Measurements from ENCODE around the gene PRKAR2A. TPM values are rescaled to one million over a fixed set of nuclear protein-coding genes. Genes with fewer than 3 reads are reported as not detected.
"Not testable (repeated sequence)": the region's sequence is repeated elsewhere in the genome, so short reads cannot be mapped to it uniquely, and the experiment has no call there.

Gene PRKAR2A
- total RNA-seq, 1 donor from 2014 or later, result 148 TPM

GRCh38 chr3:48845170-48845569 lies 2.5 kb downstream of the PRKAR2A start:
- Histone ChIP-seq H3K27ac (peak overlapping the region in 1 of 2 donors; percentile 24), H3K4me1 (peaks cover 3 to 16% of the 10 kb centered on the region in 2 donors), H3K4me3 (peak overlapping the region; percentile 60 to 73), H3K36me3 (no peaks in the 10 kb centered on the region), H3K9me3 (no peaks in the 10 kb centered on the region), H3K27me3 (no peaks in the 10 kb centered on the region)
- intact Hi-C loops (cut with DNase I), result loop anchor here (5.0 kb wide), 3 partner anchors 33 to 53 kb away; partner anchors contain the start of gene SLC25A20
- TF ChIP-seq, protein P1, sequence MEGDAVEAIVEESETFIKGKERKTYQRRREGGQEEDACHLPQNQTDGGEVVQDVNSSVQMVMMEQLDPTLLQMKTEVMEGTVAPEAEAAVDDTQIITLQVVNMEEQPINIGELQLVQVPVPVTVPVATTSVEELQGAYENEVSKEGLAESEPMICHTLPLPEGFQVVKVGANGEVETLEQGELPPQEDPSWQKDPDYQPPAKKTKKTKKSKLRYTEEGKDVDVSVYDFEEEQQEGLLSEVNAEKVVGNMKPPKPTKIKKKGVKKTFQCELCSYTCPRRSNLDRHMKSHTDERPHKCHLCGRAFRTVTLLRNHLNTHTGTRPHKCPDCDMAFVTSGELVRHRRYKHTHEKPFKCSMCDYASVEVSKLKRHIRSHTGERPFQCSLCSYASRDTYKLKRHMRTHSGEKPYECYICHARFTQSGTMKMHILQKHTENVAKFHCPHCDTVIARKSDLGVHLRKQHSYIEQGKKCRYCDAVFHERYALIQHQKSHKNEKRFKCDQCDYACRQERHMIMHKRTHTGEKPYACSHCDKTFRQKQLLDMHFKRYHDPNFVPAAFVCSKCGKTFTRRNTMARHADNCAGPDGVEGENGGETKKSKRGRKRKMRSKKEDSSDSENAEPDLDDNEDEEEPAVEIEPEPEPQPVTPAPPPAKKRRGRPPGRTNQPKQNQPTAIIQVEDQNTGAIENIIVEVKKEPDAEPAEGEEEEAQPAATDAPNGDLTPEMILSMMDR (IDR thresholded peaks at IDR 0.05), result no peak
- no peak for DNase-seq (ENCODE audit: low spot score in 2 of 2)

DNA sequence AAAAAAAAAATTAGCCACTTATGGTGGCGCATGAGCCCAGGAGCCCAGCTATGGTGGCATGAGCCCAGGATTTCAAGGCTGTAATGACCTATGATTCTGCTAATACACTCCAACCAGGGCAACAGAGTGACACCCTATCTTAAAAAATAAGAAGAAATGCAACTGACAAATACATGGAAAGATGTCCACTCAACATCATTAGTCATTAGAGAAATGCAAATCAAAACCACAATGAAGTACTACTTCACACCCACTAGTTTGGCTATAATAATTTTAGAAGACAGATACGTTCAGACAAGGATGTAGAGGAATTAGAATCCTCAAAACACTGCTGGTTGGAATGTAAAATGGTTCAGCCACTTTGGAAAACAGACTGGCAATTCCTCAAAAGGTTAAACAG lies 10.5 kb downstream of the PRKAR2A start:
- Histone ChIP-seq H3K36me3 (no peaks in the 10 kb centered on the region), H3K27ac (peak overlapping the region; percentile 59 to 63), H3K9me3 (no peaks in the 10 kb centered on the region), H3K4me3 (no peak overlapping the region), H3K4me1 (peaks cover 5 to 35% of the 10 kb centered on the region in 2 donors), H3K27me3 (no peaks in the 10 kb centered on the region)
- no peak for DNase-seq (ENCODE audit: low spot score in 2 of 2)
- intact Hi-C loops (cut with DNase I), result no loop called here
- TF ChIP-seq, protein P1 (IDR thresholded peaks at IDR 0.05), result no peak

DNA sequence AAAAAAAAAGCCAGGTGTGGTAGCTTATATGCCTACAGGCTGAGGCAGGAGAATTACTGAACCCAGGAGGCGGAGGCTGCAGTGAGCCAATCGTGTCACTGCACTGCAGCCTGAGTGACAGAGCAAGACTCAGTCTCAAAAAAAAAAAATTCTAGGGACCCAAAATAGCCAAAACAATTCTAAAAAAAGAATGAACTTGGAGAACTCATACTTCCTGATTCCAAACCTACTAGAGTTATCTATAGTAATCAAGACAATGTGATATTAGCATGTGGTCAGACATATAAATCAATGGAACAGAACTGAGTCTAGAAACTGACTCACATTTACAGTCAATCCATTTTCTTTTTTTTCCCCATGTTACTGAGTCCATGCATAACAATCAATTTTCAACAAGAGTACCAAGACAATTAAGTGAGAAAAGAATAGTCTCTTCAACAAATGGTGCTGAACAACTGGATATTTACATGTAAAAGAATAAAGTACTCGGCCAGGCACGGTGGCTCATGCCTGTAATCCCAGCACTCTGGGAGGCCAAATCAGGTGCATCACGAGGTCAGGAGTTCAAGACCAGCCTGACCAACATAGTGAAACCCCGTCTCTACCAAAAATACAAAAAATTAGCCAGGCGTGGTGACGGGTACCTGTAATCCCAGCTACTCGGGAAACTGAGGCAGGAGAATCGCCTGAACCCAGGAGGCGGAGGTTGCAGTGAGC lies 11.9 kb downstream of the PRKAR2A start:
- TF ChIP-seq, protein P1 (IDR thresholded peaks at IDR 0.05), result no peak
- Histone ChIP-seq H3K4me3 (no peak overlapping the region), H3K36me3 (no peaks in the 10 kb centered on the region), H3K9me3 (no peaks in the 10 kb centered on the region), H3K4me1 (peaks cover 5 to 42% of the 10 kb centered on the region in 2 donors), H3K27me3 (no peaks in the 10 kb centered on the region), H3K27ac (peak overlapping the region; percentile 63 to 67)
- DNase-seq (ENCODE audit: low spot score in 2 of 2), result no peak
- intact Hi-C loops (cut with DNase I), result loop anchor here (1.0 kb wide), 1 partner anchor 11 kb away; the partner anchor contains the start of gene PRKAR2A

DNA sequence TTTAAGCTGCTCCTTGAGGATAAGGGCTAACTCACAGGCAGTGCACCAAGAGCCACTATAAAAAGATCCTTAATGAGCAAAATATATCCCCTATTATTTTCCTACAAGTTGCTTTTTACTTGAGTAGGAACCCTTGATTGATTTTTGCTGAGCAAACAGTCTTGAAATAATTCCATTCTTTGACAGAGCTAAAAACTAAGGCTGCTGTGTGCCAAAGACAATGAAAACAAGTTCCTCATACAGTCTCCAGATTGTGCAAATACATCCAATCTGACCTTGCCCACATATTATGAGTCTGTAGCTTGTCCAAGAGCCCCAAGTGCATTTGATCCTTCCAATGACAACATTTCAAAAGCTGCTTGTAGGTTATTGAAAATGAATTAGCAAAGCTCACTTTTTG lies 15.0 kb downstream of the PRKAR2A start:
- Histone ChIP-seq H3K27me3 (no peaks in the 10 kb centered on the region), H3K36me3 (no peaks in the 10 kb centered on the region), H3K9me3 (no peaks in the 10 kb centered on the region), H3K4me1 (peaks cover 5 to 42% of the 10 kb centered on the region in 2 donors), H3K27ac (peak overlapping the region; percentile 22 to 61), H3K4me3 (no peak overlapping the region)
- no peak for DNase-seq (ENCODE audit: low spot score in 2 of 2)
- TF ChIP-seq, protein P1 (IDR thresholded peaks at IDR 0.05), result no peak
- intact Hi-C loops (cut with DNase I), result no loop called here

DNA sequence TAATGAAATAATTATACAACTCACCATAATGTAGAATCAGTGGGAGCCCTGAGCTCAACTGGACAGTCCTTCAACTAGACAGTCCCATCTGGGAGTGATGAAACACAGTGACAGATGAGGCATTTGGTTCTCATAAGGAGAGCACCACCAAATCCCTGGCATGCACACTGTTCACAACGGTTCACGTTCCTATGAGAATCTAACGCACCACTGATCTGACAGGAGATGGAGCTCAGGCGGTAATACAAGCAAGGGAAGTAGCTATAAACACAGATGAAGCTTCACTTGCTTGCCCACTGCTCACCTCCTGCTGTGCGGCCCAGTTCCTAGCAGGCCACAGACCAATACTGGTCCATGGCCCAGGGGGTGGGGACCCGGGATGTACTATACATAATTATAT lies 17.0 kb downstream of the PRKAR2A start:
- intact Hi-C loops (cut with DNase I), result no loop called here
- no peak overlapping the region for H3K27ac ChIP-seq
- H3K4me3 ChIP-seq, result no peak overlapping the region
- TF ChIP-seq, protein P1 (IDR thresholded peaks at IDR 0.05), result no peak
- DNase-seq (ENCODE audit: low spot score in 2 of 2), result no peak
- H3K36me3 ChIP-seq, result no peaks in the 10 kb centered on the region
- H3K9me3 ChIP-seq, result no peaks in the 10 kb centered on the region
- peaks cover 5 to 49% of the 10 kb centered on the region in 2 donors for H3K4me1 ChIP-seq
- no peaks in the 10 kb centered on the region for H3K27me3 ChIP-seq

DNA sequence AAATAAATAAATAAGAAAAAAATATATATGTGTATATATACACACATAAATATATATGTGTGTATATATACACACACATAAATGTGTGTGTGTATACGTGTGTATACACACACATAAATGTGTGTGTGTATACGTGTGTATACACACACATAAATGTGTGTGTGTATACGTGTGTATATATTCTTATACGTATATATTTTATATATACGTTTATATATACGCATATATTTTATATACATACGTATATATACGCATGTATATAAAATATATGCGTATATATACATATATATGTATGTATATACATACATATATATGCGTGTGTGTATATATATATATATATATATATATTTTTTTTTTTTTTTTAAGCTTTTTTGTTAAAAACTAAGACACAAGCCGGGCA lies 18.1 kb downstream of the PRKAR2A start:
- intact Hi-C loops (cut with DNase I); H3K36me3 ChIP-seq; H3K27me3 ChIP-seq; H3K9me3 ChIP-seq; H3K4me3 ChIP-seq; DNase-seq (ENCODE audit: low spot score in 2 of 2); H3K27ac ChIP-seq: not testable (repeated sequence)
- peaks cover 0 to 38% of the 10 kb centered on the region in 2 donors for H3K4me1 ChIP-seq

- H3K27ac ChIP-seq; H3K9me3 ChIP-seq; H3K36me3 ChIP-seq; DNase-seq (ENCODE audit: low spot score in 2 of 2); intact Hi-C loops (cut with DNase I); H3K27me3 ChIP-seq; H3K4me3 ChIP-seq: not testable (repeated sequence)
- H3K4me1 ChIP-seq, result peaks cover 0 to 27% of the 10 kb centered on the region in 2 donors
These were observed 19.8 kb downstream of the PRKAR2A start for GRCh38 chr3:48827874-48828273.

Data from ascending aorta (tissue), 2 donors.